Peyer's patch (tissue), 4 donors: ENCODE results near the gene CNNM2. TPM values are rescaled to one million over a fixed set of nuclear protein-coding genes. Genes with fewer than 3 reads are reported as not detected.

Experiments
- DNase-seq, 3 donors: peaks; one replicate each; pipeline ENCODE4 v3.0.0-alpha.2; 2017 to 2019
- H3K27ac ChIP-seq, 4 donors: fragments of 200-600 bp; sonication (generic); one replicate each; pipeline ENCODE4 v1.5.1; 2016 to 2019
- H3K27me3 ChIP-seq, 2 donors: fragments of 200-600 bp; sonication (generic); one replicate each; pipeline ENCODE4 v1.5.1; 2019
- H3K36me3 ChIP-seq, 3 donors: fragments of 200-600 bp; sonication (generic); one replicate each; pipeline ENCODE4 v1.5.1; 2016 to 2019
- H3K4me1 ChIP-seq, 4 donors: fragments of 200-600 bp; sonication (generic); one replicate each; pipeline ENCODE4 v1.5.1; 2016 to 2019
- H3K4me3 ChIP-seq, 4 donors: fragments of 200-600 bp; sonication (generic); 1 replicate in 3 of 4; 2 replicates in 1 of 4; pipeline ENCODE4 v1.5.1; 2016 to 2019; ENCODE audit warnings: mild to moderate bottlenecking in 1 of 4
- H3K9me3 ChIP-seq, 4 donors: fragments of 200-600 bp; sonication (generic); one replicate each; pipeline ENCODE4 v1.5.1; 2016 to 2019; ENCODE audit warnings: mild to moderate bottlenecking in 1 of 4
- CTCF ChIP-seq, 6 experiments: fragments of 450-650 bp in 4 of 6; fragments of 200-600 bp in 2 of 6; sonication (generic) in 1 of 6; IDR thresholded peaks; one replicate each; pipeline ENCODE4 v1.5.1; 2017 to 2019; ENCODE audit warnings: antibody characterized with exemption in 6 of 6, mild to moderate bottlenecking in 3 of 6, moderate library complexity in 1 of 6
- POLR2A ChIP-seq, 2 donors: fragments of 450-650 bp; IDR thresholded peaks; one replicate each; pipeline ENCODE4 v1.5.1; 2017; ENCODE audit warnings: antibody characterized with exemption in 2 of 2, mild to moderate bottlenecking in 2 of 2, moderate library complexity in 2 of 2
- total RNA-seq, 4 donors: library from RNA; depleted of rRNA; stranded (reverse); fragments of >200 nt; gene quantifications; one replicate each; pipeline ENCODE4 v1.1.0, GENCODE V29; 2016

The CNNM2 gene
- total RNA-seq, 4 donors from 2014 or later = 15.8 to 39.6 (median 19.2) TPM

- Histone ChIP-seq H3K27me3 (no peaks in the 10 kb centered on the region), H3K9me3 (no peaks in the 10 kb centered on the region), H3K4me3 (no peak overlapping the region), H3K27ac (no peak overlapping the region), H3K36me3 (no peaks in the 10 kb centered on the region), H3K4me1 (no peaks in the 10 kb centered on the region)
- DNase-seq = no peak
- TF ChIP-seq CTCF (IDR thresholded peaks at IDR 0.05) (no peak), POLR2A (IDR thresholded peaks at IDR 0.05) (no peak)
These were observed 64.2 kb downstream of the CNNM2 start for GRCh38 chr10:102982296-102982695.

GRCh38 chr10:102984086-102984485 is 66.0 kb downstream of the CNNM2 start:
- H3K4me3 ChIP-seq = no peak overlapping the region
- H3K9me3 ChIP-seq = no peaks in the 10 kb centered on the region
- H3K27me3 ChIP-seq = no peaks in the 10 kb centered on the region
- H3K36me3 ChIP-seq = no peaks in the 10 kb centered on the region
- TF ChIP-seq CTCF (IDR thresholded peaks at IDR 0.05) (no peak), POLR2A (IDR thresholded peaks at IDR 0.05) (no peak)
- no peak for DNase-seq
- no peaks in the 10 kb centered on the region for H3K4me1 ChIP-seq
- H3K27ac ChIP-seq = no peak overlapping the region

GRCh38 chr10:102985811-102986210 is 67.7 kb downstream of the CNNM2 start:
- no peak for DNase-seq
- Histone ChIP-seq H3K36me3 (no peaks in the 10 kb centered on the region), H3K9me3 (no peaks in the 10 kb centered on the region), H3K27me3 (no peaks in the 10 kb centered on the region), H3K4me1 (no peaks in the 10 kb centered on the region), H3K27ac (no peak overlapping the region), H3K4me3 (no peak overlapping the region)
- TF ChIP-seq CTCF (IDR thresholded peaks at IDR 0.05) = no peak
- TF ChIP-seq POLR2A (IDR thresholded peaks at IDR 0.05) = no peak

- Histone ChIP-seq H3K4me3 (no peak overlapping the region), H3K4me1 (no peaks in the 10 kb centered on the region), H3K36me3 (no peaks in the 10 kb centered on the region), H3K27me3 (no peaks in the 10 kb centered on the region), H3K27ac (no peak overlapping the region), H3K9me3 (no peaks in the 10 kb centered on the region)
- DNase-seq = no peak
- TF ChIP-seq CTCF (IDR thresholded peaks at IDR 0.05) (no peak), POLR2A (IDR thresholded peaks at IDR 0.05) (no peak)
These were observed 70.6 kb downstream of the CNNM2 start for GRCh38 chr10:102988404-102989314.

DNA sequence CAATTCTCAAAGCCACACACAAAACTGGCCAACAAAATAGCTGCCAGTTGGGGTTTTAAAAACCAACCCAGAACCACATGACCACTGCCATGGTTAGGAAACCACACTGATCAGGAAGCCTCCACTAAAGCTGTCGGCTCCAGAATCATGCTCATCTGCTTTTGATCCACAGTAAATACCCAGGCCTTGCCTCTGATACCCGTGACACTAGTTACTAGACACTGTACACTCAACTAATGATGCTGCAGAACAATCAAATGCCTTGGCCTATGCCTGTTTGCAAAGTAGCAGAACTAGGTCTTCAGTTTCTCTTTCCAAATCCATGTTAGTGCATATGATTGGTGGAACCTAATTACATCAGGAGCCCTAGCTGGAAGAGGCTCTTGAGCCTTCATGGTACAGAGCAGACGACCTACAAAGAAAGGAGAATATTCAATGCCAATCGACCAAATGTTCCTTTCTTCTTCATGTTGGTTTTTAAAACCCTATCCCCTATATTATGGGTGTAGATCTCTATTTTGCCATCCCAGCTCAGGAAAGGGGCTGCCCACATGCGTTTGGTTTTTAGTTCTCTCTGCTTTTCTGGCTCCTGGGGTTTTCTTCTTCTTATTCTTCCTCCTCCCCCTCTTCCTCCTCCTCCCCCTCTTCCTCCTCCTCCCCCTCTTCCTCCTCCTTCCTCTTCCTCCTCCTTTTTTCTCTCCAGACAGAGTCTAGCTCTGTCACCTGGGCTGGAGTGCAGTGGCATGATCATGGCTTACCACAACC is 76.6 kb downstream of the CNNM2 start:
- no peak overlapping the region for H3K27ac ChIP-seq
- no peak overlapping the region for H3K4me3 ChIP-seq
- TF ChIP-seq CTCF (IDR thresholded peaks at IDR 0.05) (no peak), POLR2A (IDR thresholded peaks at IDR 0.05) (no peak)
- H3K4me1 ChIP-seq = no peaks in the 10 kb centered on the region
- no peaks in the 10 kb centered on the region for H3K36me3 ChIP-seq
- DNase-seq = no peak
- H3K9me3 ChIP-seq = no peaks in the 10 kb centered on the region
- H3K27me3 ChIP-seq = no peaks in the 10 kb centered on the region
